HuH-7 (cell line): ENCODE data around the gene NIM1K.
"Not testable (repeated sequence)": the region's sequence is repeated elsewhere in the genome, so short reads cannot be mapped to it uniquely, and the experiment has no call there.

Source experiments
- DNase-seq: peaks from one replicate; pipeline ENCODE4 v3.0.0; 2011; ENCODE audit warnings: low spot score

The NIM1K gene

GRCh38 chr5:43191740-43192557 is at the start of gene NIM1K:
TSS of gene NIM1K (plus strand) at chr5:43192225. CDS start at chr5:43245776, 53,551 bp downstream.
- DNase-seq, result peak; percentile 75

GRCh38 chr5:43145071-43145470 is 47.0 kb upstream of the NIM1K start:
- DNase-seq, result no peak

GRCh38 chr5:43146958-43147357 is 45.1 kb upstream of the NIM1K start:
- no peak for DNase-seq

- no peak for DNase-seq
These were observed 43.6 kb upstream of the NIM1K start for GRCh38 chr5:43148417-43148816.

GRCh38 chr5:43149231-43149630 is 42.8 kb upstream of the NIM1K start:
- no peak for DNase-seq

GRCh38 chr5:43150075-43150474 is 42.0 kb upstream of the NIM1K start:
- no peak for DNase-seq

GRCh38 chr5:43150748-43151147 is 41.3 kb upstream of the NIM1K start:
- DNase-seq, result no peak

GRCh38 chr5:43152946-43153345 is 39.1 kb upstream of the NIM1K start:
- DNase-seq, result no peak

GRCh38 chr5:43154469-43154868 is 37.6 kb upstream of the NIM1K start:
- DNase-seq, result no peak

- no peak for DNase-seq
These were observed 36.5 kb upstream of the NIM1K start for GRCh38 chr5:43155394-43156096.

GRCh38 chr5:43156388-43156787 is 35.6 kb upstream of the NIM1K start:
- no peak for DNase-seq

- no peak for DNase-seq
These were observed 35.0 kb upstream of the NIM1K start for GRCh38 chr5:43157068-43157467.

GRCh38 chr5:43161244-43161643 is 30.8 kb upstream of the NIM1K start:
- no peak for DNase-seq

GRCh38 chr5:43164801-43165200 is 27.2 kb upstream of the NIM1K start:
- not testable (repeated sequence) for DNase-seq

- DNase-seq, result no peak
These were observed 26.7 kb upstream of the NIM1K start for GRCh38 chr5:43165323-43165722.

- no peak for DNase-seq
These were observed 23.9 kb upstream of the NIM1K start for GRCh38 chr5:43168175-43168574.

GRCh38 chr5:43171451-43171850 is 20.6 kb upstream of the NIM1K start:
- DNase-seq, result no peak

GRCh38 chr5:43171926-43172325 is 20.1 kb upstream of the NIM1K start:
- DNase-seq, result no peak

GRCh38 chr5:43172779-43173178 is 19.2 kb upstream of the NIM1K start:
- no peak for DNase-seq

GRCh38 chr5:43174586-43174985 is 17.4 kb upstream of the NIM1K start:
- DNase-seq, result no peak

- DNase-seq, result no peak
These were observed 12.2 kb upstream of the NIM1K start for GRCh38 chr5:43179836-43180235.

- DNase-seq, result no peak
These were observed 9.6 kb upstream of the NIM1K start for GRCh38 chr5:43182421-43182820.

- not testable (repeated sequence) for DNase-seq
These were observed 8.9 kb upstream of the NIM1K start for GRCh38 chr5:43183101-43183500.
